Measurements from ENCODE around the gene BRD1. TPM values are rescaled to one million over a fixed set of nuclear protein-coding genes. Genes with fewer than 3 reads are reported as not detected.

BRD1 gene
- total RNA-seq, 1 donor from 2014 or later: 35.1 TPM

DNA sequence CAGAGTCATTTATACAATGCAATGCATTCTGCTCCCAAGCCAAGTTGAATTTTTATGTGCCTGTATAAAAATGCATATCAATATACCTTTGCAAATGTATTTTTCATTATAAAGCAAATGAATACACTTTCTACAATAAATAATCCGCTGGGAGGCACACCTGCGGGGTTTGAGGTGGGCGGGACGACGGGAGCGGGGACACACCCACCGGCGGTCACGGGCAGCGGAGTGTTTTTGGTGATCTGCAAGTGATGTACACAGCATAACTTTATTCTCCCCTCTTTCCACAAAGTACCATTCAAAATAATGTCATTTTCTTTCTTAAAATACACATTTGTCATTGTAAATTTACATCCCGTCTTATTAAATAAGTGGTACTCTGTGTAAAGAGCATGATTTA is 54.1 kb downstream of the BRD1 start:
- no peak for DNase-seq (ENCODE audit: extremely low spot score in 2 of 2)
- no peak for TF ChIP-seq POLR2A (IDR thresholded peaks at IDR 0.05)
- no peak for TF ChIP-seq POLR2AphosphoS5 (IDR thresholded peaks at IDR 0.05; ENCODE audit: insufficient read depth in 1 of 2, low read depth in 1 of 2)
- no peak for TF ChIP-seq CTCF (IDR thresholded peaks at IDR 0.05)
- intact Hi-C loops (cut with DNase I): no loop called here
- Histone ChIP-seq H3K4me1 (peaks cover 5% of the 10 kb centered on the region), H3K27ac (no peak overlapping the region), H3K4me3 (no peak overlapping the region), H3K36me3 (peaks cover 0 to 51% of the 10 kb centered on the region in 2 donors), H3K9me3 (no peaks in the 10 kb centered on the region), H3K27me3 (no peaks in the 10 kb centered on the region)

GRCh38 chr22:49772692-49773091 is 55.0 kb downstream of the BRD1 start:
- intact Hi-C loops (cut with DNase I): no loop called here
- TF ChIP-seq POLR2A (IDR thresholded peaks at IDR 0.05) (no peak), POLR2AphosphoS5 (IDR thresholded peaks at IDR 0.05; ENCODE audit: insufficient read depth in 1 of 2, low read depth in 1 of 2) (no peak), CTCF (IDR thresholded peaks at IDR 0.05) (no peak)
- H3K9me3 ChIP-seq: no peaks in the 10 kb centered on the region
- peaks cover 0 to 51% of the 10 kb centered on the region in 2 donors for H3K36me3 ChIP-seq
- H3K27me3 ChIP-seq: no peaks in the 10 kb centered on the region
- H3K4me3 ChIP-seq: no peak overlapping the region
- H3K27ac ChIP-seq: no peak overlapping the region
- DNase-seq (ENCODE audit: extremely low spot score in 2 of 2): no peak
- peaks cover 5% of the 10 kb centered on the region for H3K4me1 ChIP-seq

DNA sequence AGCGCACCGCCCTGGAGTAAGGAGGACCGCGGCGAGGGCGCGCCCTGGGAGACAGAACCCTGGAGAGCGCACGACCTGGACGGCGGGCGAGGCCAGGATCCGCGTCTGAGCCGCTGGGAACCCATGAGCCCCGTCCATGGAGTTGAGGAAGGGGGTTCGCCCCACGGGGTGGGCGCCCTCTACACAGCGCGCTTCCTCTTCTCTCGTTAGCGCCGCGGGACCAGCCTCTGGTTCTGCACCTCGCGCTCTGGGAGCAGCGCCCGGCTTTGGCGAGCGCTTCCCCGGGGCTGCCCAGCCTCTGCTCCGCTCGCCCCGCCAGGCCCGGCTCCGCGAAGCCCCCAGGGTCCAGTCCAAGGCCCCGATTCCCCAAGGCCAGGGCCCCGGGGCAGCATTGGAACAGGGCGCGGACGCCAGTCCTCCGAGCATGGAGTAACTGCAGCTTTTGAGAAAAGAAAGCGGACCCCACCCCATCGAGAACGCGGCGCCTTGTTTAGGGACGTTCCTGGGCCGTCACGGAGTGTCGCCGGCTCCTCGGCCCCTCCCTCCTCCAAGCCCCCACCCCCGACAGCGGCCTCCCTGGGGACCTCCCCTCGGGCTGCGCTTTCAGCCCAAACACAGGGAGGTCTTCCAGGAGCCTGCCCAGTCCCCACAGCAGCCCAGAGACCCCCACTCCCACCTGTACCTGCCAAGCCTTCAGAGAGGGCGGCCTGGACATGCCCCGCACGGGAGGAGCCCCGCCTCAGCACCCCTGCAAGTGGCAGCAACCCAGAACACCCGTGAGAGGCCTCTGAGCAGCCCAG is 56.2 kb downstream of the BRD1 start:
- DNase-seq (ENCODE audit: extremely low spot score in 2 of 2): no peak
- intact Hi-C loops (cut with DNase I): no loop called here
- no peak overlapping the region for H3K27ac ChIP-seq
- no peak overlapping the region for H3K4me3 ChIP-seq
- peaks cover 0 to 38% of the 10 kb centered on the region in 2 donors for H3K36me3 ChIP-seq
- no peaks in the 10 kb centered on the region for H3K27me3 ChIP-seq
- H3K9me3 ChIP-seq: no peaks in the 10 kb centered on the region
- TF ChIP-seq POLR2AphosphoS5 (IDR thresholded peaks at IDR 0.05; ENCODE audit: insufficient read depth in 1 of 2, low read depth in 1 of 2) (no peak), CTCF (IDR thresholded peaks at IDR 0.05) (no peak), POLR2A (IDR thresholded peaks at IDR 0.05) (no peak)
- peaks cover 2% of the 10 kb centered on the region for H3K4me1 ChIP-seq

DNA sequence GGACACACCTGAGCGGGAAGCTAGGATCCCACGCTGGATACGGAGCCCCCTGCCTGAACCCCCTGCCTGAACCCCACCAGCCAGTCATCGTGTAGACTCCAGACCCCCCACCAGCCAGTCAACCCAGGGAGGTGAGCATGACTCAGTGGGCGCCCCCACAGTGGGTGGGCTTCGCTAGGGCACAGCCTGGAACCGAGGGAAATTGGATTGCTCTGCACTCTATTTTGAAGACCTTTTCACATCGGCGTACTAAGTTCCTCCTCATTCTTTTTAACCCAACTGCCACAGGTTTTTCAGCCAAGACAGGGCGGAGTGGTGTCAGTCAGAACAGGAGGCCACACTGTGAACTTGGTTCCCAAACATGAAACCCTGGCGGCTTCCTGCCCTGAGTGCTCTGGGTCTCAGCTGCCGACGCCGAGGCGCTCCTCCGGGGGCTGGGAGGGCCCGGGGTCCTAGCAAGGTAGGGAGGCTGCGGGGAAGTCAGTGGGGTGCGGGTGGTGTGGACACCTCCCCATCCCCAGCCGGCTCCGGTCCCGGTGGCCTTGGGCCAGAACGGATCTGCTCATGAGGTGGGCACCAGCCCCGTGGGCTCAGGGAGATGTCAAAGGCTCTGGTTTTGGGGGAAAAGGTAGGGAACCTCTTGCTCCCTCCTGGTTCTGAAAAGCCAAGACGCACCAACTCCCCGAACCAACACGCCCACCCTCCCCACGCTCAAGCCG is 57.0 kb downstream of the BRD1 start:
- no peak overlapping the region for H3K27ac ChIP-seq
- H3K27me3 ChIP-seq: no peaks in the 10 kb centered on the region
- intact Hi-C loops (cut with DNase I): no loop called here
- H3K36me3 ChIP-seq: peaks cover 0 to 31% of the 10 kb centered on the region in 2 donors
- no peak for DNase-seq (ENCODE audit: extremely low spot score in 2 of 2)
- H3K9me3 ChIP-seq: peaks cover 3% of the 10 kb centered on the region
- no peak for TF ChIP-seq POLR2AphosphoS5 (IDR thresholded peaks at IDR 0.05; ENCODE audit: insufficient read depth in 1 of 2, low read depth in 1 of 2)
- TF ChIP-seq CTCF (IDR thresholded peaks at IDR 0.05): no peak
- TF ChIP-seq POLR2A (IDR thresholded peaks at IDR 0.05): no peak
- H3K4me1 ChIP-seq: no peaks in the 10 kb centered on the region
- H3K4me3 ChIP-seq: no peak overlapping the region
